Coronary artery (tissue), 2 donors: ENCODE data around the gene CORO2A.
"Not testable (repeated sequence)": the region's sequence is repeated elsewhere in the genome, so short reads cannot be mapped to it uniquely, and the experiment has no call there.

Source experiments
- DNase-seq: peaks from one replicate; pipeline ENCODE4 v3.0.0-alpha.2; 2017; ENCODE audit warnings: low spot score
- H3K27ac ChIP-seq, 2 donors: fragments of 200-600 bp; sonication (generic); one replicate each; pipeline ENCODE4 v1.5.1; 2016 to 2019
- H3K4me3 ChIP-seq: fragments of 200-600 bp; sonication (generic); 2 replicates; pipeline ENCODE4 v1.5.1; 2016; ENCODE audit warnings: mild to moderate bottlenecking, moderate library complexity
- TF ChIP-seq, protein P1 (sequence below): fragments of 200-600 bp; sonication (generic); IDR thresholded peaks from one replicate; pipeline ENCODE4 v1.5.1; 2019; ENCODE audit warnings: antibody characterized with exemption

CORO2A gene

DNA sequence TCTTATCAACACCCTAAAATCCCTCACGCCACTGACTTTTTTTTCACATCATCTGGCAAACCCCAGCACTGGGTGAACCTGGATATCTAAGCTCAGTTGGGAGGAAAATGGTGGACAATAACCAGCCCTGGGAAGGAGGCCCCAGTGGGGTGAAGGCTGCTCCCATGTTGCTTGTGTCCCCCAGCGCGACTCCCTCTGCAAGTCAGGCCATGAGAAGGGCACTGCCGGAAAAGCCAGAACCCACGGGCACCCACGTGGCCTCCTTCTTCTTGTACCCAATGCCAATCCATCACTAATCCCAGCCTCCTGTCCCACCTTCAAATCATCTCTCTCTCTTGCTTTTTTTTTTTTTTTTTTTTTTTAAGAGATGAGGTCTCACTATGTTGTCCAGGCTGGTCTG lies 11.4 kb downstream of the CORO2A start:
- no peak overlapping the region for H3K4me3 ChIP-seq
- H3K27ac ChIP-seq, result no peak overlapping the region
- no peak for DNase-seq
- TF ChIP-seq, protein P1, sequence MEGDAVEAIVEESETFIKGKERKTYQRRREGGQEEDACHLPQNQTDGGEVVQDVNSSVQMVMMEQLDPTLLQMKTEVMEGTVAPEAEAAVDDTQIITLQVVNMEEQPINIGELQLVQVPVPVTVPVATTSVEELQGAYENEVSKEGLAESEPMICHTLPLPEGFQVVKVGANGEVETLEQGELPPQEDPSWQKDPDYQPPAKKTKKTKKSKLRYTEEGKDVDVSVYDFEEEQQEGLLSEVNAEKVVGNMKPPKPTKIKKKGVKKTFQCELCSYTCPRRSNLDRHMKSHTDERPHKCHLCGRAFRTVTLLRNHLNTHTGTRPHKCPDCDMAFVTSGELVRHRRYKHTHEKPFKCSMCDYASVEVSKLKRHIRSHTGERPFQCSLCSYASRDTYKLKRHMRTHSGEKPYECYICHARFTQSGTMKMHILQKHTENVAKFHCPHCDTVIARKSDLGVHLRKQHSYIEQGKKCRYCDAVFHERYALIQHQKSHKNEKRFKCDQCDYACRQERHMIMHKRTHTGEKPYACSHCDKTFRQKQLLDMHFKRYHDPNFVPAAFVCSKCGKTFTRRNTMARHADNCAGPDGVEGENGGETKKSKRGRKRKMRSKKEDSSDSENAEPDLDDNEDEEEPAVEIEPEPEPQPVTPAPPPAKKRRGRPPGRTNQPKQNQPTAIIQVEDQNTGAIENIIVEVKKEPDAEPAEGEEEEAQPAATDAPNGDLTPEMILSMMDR, result no peak

DNA sequence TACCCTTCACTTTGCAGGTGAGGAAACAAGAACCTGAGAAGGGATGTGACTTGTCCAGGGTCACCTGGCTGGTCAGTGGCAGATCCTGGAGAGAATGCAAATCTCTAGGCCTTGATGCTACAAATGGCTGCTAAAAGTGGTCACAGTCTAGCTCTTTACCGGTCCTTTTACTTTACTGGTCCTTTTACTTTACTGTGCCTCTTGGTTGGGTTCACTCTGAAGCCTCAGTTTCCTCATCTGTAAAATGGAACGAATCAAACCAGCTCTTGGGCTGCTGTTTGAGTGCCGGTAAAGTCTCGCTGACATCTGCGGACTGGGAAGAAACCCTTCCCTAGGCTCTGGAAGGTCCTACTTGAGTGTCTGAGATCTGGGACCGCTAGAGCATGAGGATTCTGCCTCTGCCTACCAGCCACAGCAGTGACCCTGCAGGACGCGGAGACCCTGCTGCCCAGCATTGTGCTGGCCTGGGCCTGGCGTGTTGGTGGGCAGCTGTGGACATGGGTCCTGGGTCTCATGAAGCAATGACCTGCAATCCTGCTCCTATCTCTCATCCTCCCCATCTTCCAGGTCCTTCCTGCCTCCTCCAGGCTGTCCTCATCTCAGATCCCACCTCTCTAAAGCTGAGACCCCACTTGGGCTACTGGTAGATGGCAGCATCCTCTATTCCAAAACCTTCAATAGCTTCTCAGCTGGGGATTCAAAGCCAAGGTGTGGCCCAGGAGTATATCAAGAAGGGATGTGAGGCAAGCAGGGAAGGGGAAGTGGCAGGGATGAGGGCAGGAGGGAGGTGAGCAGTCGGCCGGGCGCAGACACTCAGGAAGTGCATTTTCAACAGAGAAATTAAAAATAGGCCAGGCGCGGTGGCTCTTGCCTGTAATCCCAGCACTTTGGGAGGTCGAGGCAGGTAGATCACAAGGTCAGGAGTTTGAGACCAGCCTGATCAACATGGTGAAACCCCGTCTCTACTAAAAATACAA lies 13.3 kb downstream of the CORO2A start:
- DNase-seq, result no peak
- no peak overlapping the region for H3K27ac ChIP-seq
- TF ChIP-seq, protein P1, result no peak
- H3K4me3 ChIP-seq, result no peak overlapping the region

DNA sequence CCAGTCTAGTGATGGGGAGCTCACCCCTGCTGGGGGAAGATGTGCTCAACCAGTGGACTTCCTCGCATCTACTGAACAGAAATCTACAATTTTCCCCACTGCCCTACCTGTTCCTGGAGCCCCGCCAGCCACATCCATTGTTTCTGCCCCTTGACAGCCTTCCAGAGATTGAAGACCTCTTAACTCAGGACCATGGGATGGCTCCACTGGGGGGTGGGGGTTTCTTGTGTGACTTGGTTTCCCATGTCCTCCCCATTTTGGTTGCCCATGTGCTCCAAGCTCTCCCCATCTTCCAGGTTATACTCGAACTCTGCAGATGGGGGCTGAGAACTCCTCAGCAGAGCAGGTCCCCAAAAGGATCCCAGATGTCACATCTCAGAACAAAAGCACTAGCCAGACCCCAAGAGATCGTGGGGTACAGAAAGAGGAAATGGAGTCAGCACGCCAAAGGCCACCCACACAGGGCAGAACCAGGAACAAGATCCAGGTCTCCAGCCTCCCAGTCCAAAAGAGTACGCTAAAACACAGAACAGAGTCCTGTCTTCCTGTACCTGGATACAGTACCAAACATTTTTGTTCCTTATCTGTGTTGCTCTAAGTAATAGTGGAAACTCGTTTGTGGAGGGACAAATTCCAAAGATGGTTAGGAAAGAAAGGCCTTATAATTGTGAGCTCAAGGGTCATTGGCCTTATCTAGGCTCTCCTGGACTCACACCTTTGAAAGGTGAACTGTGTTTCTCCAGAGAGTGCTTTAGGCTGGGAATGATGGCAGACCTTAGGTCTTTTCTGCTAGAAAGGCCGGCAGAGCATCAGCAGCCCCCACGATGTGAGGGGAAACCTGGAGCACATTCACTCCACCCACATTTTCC lies 15.8 kb downstream of the CORO2A start:
- Histone ChIP-seq H3K27ac (no peak overlapping the region), H3K4me3 (no peak overlapping the region)
- no peak for DNase-seq
- TF ChIP-seq, protein P1, result no peak

DNA sequence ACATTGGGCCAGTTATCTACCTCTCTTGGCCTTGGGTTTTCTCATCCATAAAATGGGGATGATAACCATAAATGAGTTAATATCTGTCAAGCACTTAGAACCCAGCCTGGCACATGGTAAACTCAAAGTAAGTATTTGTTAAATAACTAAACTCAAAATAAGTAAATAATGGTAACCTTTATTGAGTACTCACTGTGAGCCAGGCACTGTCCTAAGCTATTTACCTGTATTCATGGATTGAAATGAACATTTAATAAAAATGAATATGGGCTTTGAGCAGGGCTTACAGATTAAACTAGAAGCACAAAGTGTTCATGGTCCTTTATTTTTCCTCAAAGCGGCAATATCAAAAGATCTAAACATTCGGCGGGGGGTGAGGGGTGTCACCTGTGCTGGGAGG lies 16.7 kb downstream of the CORO2A start:
- DNase-seq, result no peak
- no peak overlapping the region for H3K27ac ChIP-seq
- no peak overlapping the region for H3K4me3 ChIP-seq
- TF ChIP-seq, protein P1, result no peak

DNA sequence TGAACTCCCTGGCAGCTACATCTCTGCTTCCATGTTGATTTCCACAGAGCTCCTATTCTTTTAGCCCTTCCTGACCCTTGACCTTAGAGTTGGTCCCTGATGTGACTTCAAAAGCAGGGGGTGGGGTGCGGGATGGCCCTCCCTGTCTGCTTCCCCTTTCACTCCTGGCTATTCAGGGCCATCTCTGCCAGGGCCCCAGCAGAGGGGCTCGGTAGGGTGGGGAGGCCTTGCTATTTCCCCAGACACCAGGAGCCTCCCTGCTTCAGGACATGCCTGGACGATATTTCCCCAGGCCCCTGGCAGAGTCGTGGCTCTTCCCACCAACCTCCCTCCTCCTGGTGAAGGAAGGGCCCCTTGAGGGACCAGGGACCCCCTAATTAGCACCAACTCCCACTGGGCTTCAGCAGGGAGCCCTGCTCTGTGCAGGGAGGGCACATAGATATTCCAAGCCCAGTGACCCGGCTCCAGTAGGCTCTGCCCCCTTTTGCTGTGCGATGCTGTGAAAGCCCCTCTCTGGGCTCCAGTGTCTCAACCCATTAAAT lies 17.3 kb downstream of the CORO2A start:
- Histone ChIP-seq H3K4me3 (no peak overlapping the region), H3K27ac (no peak overlapping the region)
- TF ChIP-seq, protein P1, result no peak
- DNase-seq, result no peak

DNA sequence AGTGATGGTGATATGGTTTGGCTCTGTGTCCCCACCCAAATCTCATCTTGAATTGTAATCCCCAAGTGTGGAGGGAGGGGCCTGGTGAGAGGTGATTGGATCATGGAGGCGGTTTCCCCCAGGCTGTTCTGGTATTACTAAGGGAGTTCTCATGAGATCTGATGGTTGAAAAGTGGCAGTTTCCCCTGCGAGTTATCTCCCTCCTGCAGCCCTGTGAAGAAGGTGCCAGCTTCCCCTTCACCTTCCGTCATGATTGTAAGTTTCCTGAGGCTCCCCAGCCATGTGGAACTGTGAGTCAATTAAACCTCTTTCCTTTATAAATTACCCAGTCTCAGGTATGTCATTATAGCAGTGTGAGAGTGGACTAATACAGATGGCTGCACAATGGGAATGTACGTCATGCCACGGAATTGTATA lies 17.9 kb downstream of the CORO2A start:
- not testable (repeated sequence) for H3K27ac ChIP-seq, H3K4me3 ChIP-seq, DNase-seq

DNA sequence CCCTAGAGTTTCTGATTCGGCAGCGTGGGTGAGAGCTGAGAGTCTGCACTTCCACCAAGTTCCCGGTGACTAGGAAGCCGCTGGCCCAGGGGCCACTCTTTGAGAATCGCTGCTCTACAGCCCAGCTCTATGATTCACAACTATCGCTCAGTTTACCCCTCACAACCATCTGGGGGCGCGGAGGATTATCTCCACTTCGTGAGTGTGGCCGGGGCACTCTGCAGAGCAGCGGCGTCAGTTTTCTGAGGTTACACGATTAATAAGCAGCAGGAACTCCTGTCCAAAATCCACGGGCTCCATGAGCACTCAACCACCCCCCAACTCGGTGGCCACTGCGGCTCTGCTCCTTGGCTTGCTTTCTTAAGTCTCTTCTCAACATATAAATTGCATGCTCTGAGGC lies 19.3 kb downstream of the CORO2A start:
- no peak for DNase-seq
- TF ChIP-seq, protein P1, result no peak
- Histone ChIP-seq H3K4me3 (no peak overlapping the region), H3K27ac (no peak overlapping the region)
